ENCODE data around the gene TFF3.

DNA sequence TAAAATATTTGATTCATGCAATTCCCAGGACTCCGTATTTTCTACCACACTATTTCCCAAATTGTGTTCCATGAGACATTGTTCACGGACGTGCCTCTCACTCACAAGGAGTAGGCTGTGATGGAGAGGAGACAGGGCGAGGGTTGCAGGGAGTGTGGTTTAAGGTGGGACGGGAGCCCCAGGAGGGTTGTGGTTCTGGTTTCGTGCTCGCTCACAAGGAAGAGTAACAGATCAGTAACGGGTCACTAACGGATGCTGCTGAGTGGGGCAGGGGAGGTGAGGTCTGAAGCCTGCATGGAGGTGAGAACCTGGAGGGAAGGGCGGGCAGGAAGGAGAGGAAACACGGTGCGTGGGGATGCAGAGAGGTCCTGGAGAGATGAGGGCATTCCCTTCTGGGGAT lies 28.8 kb downstream of the TFF3 start:
- TF ChIP-seq POLR2AphosphoS5 (IDR thresholded peaks at IDR 0.05; ENCODE audit: borderline replicate concordance, low read depth, low read length) (no peak), EZH2 (IDR thresholded peaks at IDR 0.05) (no peak)

Data from SK-N-MC (cell line).